ENCODE data around the gene LENEP. TPM values are rescaled to one million over a fixed set of nuclear protein-coding genes. Genes with fewer than 3 reads are reported as not detected.

Gene LENEP
- total RNA-seq, 1 donor from 2014 or later = not detected

DNA sequence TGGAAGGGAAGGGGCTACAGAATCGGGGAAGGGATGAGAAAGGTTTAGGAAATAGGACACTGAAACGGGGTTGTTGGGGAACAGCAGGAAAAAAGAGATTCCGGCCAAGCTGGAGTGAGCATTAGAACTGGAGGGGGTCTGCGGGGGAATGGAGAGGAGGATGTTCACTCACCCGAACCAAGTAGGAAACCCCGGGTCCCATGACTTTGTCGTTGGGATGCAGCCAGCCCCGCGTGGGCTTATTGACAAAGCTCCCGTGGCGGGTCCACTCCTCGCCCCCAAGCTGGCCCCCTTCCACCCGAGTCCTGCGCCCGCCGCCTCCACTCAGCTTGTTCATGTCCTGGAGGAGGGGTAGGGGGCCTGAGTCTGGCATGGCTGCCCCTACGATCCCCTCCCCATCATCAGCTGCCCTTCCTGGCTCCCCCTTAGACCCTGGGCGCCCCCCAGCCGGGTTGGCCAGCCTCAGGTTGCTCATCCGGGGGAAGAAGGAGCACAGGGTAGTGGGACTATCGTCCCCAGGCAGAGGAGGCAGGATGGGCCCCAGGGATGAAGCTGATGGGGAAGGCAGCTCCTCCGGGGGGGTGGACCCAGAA lies 23.4 kb upstream of the LENEP start:
- intact Hi-C loops (cut with DNase I) = loop anchor here (5.0 to 10.0 kb wide), 2 partner anchors 32 to 95 kb away; partner anchors contain the start of genes EFNA4 and ZBTB7B
- Histone ChIP-seq H3K9me3 (no peaks in the 10 kb centered on the region), H3K4me3 (peak overlapping the region; percentile 46 to 58), H3K36me3 (peaks cover 0 to 20% of the 10 kb centered on the region in 2 donors), H3K27me3 (no peaks in the 10 kb centered on the region), H3K27ac (peak overlapping the region; percentile 99), H3K4me1 (peaks cover 65% of the 10 kb centered on the region)
- no peak for DNase-seq (ENCODE audit: extremely low spot score in 2 of 2)
- TF ChIP-seq POLR2A (IDR thresholded peaks at IDR 0.05) = no peak
- no peak for TF ChIP-seq POLR2AphosphoS5 (IDR thresholded peaks at IDR 0.05; ENCODE audit: insufficient read depth in 1 of 2, low read depth in 1 of 2)
- TF ChIP-seq, protein P1, sequence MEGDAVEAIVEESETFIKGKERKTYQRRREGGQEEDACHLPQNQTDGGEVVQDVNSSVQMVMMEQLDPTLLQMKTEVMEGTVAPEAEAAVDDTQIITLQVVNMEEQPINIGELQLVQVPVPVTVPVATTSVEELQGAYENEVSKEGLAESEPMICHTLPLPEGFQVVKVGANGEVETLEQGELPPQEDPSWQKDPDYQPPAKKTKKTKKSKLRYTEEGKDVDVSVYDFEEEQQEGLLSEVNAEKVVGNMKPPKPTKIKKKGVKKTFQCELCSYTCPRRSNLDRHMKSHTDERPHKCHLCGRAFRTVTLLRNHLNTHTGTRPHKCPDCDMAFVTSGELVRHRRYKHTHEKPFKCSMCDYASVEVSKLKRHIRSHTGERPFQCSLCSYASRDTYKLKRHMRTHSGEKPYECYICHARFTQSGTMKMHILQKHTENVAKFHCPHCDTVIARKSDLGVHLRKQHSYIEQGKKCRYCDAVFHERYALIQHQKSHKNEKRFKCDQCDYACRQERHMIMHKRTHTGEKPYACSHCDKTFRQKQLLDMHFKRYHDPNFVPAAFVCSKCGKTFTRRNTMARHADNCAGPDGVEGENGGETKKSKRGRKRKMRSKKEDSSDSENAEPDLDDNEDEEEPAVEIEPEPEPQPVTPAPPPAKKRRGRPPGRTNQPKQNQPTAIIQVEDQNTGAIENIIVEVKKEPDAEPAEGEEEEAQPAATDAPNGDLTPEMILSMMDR (IDR thresholded peaks at IDR 0.05) = no peak

DNA sequence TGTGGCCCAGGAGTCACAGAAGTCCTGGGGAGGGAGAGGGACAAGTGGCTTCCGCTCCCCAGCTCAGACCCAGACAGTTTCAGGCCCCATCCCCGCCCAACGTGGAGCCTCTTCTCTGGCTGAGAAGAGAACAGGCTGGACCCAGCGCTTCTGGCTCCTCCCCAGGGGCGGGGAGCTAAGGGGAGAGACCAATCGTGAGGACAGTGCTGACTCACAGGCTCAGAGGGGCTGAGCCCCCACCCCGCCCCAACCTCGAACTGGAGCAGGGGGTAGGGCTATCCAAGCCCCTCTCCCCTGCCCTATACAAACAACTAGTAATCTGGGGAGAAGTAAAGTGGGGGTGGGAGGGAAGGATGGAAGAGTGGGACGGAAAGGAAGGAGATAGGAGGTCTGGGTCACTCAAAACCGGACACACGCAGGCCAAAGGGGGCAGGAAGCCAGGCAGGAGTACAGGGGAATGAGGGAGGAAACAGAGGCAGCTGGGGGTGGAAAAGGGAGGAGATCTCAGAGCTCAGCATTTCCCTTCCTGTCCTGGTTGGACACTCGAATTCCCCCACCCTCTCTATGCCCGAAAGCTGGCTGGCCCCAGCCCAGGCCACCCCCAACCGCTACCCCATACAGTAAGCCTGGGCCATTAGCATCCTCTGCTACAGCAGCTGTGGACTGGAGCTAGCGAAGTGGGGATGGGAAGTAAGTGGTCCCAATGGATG lies 22.6 kb upstream of the LENEP start, which contains the start of gene SHC1:
TSS of gene SHC1 (minus strand) at position 117 of the 710 bp plus-strand sequence. CDS start 221 bp downstream, outside the sequence.
- Histone ChIP-seq H3K9me3 (no peaks in the 10 kb centered on the region), H3K4me1 (peaks cover 65% of the 10 kb centered on the region), H3K27me3 (no peaks in the 10 kb centered on the region), H3K36me3 (peaks cover 0 to 13% of the 10 kb centered on the region in 2 donors), H3K4me3 (peak within 1 kb of the TSS; percentile 46 to 58), H3K27ac (peak within 1 kb of the TSS; percentile 99)
- TF ChIP-seq POLR2A (IDR thresholded peaks at IDR 0.05) (peak; percentile 13 to 93), POLR2AphosphoS5 (IDR thresholded peaks at IDR 0.05; ENCODE audit: insufficient read depth in 1 of 2, low read depth in 1 of 2) (peak; percentile 88 to 99)
- TF ChIP-seq, protein P1 (IDR thresholded peaks at IDR 0.05) = no peak
- intact Hi-C loops (cut with DNase I) = no loop called here
- DNase-seq (ENCODE audit: extremely low spot score in 2 of 2) = peak in 1 of 2 donors; percentile 97

DNA sequence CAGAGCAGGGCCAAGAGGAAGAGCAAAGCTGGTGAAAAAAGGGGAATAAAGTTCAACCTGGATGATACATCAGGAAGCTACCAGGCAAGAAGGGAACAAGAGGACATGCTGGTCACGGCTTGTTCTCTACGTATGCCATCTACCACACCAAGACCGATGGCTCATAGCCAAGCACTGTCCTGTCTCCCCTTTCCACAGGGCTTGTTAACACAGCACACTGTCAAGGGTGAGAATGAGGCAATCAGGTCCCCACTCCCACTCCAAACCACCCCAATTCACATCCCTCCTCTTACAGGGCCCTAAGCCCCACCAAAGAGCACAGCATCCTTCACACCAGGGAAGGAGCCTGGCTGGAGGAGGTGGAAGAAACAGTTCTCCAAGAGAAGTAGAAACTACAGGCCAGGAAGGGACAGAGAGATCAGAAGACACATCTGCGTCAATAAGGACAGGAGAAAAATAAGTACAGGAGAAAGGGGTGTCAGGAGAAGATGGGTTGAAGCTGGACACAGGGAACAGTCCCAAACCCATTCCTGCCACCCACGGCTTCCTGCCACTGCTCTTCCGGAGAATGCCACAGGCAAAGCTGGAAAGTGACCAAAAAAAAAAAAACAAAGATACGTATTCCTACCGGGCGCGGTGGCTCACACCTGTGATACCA lies 21.9 kb upstream of the LENEP start:
- peak overlapping the region; percentile 46 to 72 for H3K4me3 ChIP-seq
- no peak for DNase-seq (ENCODE audit: extremely low spot score in 2 of 2)
- H3K36me3 ChIP-seq = peaks cover 0 to 6% of the 10 kb centered on the region in 2 donors
- no peaks in the 10 kb centered on the region for H3K9me3 ChIP-seq
- no peaks in the 10 kb centered on the region for H3K27me3 ChIP-seq
- TF ChIP-seq, protein P1 (IDR thresholded peaks at IDR 0.05) = no peak
- intact Hi-C loops (cut with DNase I) = no loop called here
- peak overlapping the region; percentile 99 for H3K27ac ChIP-seq
- peaks cover 65% of the 10 kb centered on the region for H3K4me1 ChIP-seq

DNA sequence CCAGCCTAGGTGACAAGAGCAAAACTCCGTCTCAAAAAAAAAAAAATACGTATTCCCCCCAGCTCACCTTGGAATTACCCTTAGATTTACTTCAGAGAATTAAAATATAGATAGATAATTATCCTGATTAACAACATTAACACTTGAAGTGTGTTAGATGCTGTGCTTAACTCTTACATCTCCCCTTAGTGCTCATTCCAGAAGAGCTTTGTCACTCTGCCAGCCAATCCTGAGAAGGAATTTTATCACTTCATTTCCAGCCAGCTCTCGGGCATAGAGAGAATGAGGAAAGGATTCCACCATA lies 21.2 kb upstream of the LENEP start:
- Histone ChIP-seq H3K9me3 (no peaks in the 10 kb centered on the region), H3K4me1 (peaks cover 62% of the 10 kb centered on the region), H3K27me3 (no peaks in the 10 kb centered on the region), H3K4me3 (peak overlapping the region; percentile 66 to 72), H3K27ac (peak overlapping the region; percentile 99), H3K36me3 (peaks cover 0 to under 1% of the 10 kb centered on the region in 2 donors)
- intact Hi-C loops (cut with DNase I) = no loop called here
- no peak for DNase-seq (ENCODE audit: extremely low spot score in 2 of 2)
- TF ChIP-seq POLR2AphosphoS5 (IDR thresholded peaks at IDR 0.05; ENCODE audit: insufficient read depth in 1 of 2, low read depth in 1 of 2) (no peak), POLR2A (IDR thresholded peaks at IDR 0.05) (no peak)
- TF ChIP-seq, protein P1 (IDR thresholded peaks at IDR 0.05) = no peak

Measured in vagina (tissue), 2 donors.